Fibroblast of lung (primary cell): ENCODE measurements around the gene DNAJC10.

Experiments used
- CTCF ChIP-seq, 2 donors: IDR thresholded peaks in 1 of 2; conservative IDR thresholded peaks in 1 of 2; 1 replicate in 1 of 2; 2 replicates in 1 of 2; pipeline ENCODE4 v1.5.1; 2011 to 2012; ENCODE audit warnings: low read length in 2 of 2, control low read depth in 1 of 2, inconsistent platforms in 1 of 2, low read depth in 1 of 2, mild to moderate bottlenecking in 1 of 2
- EZH2 ChIP-seq: IDR thresholded peaks from 2 replicates; pipeline ENCODE4 v1.5.1; 2012; ENCODE audit warnings: low read length, control low read depth, mild to moderate bottlenecking; ENCODE audit errors: missing control alignments

GRCh38 chr2:182819412-182819811 is 103.4 kb downstream of the DNAJC10 start:
- TF ChIP-seq CTCF (conservative IDR thresholded peaks at IDR 0.05 in 1 of 2, IDR thresholded peaks at IDR 0.05 in 1 of 2; ENCODE audit: low read depth in 1 of 2, low read length in 2 of 2) (no peak), EZH2 (no peak)
